Forelimb muscle (tissue), 1 donor: Measurements from ENCODE around the gene MESD. TPM values are rescaled to one million over a fixed set of nuclear protein-coding genes. Genes with fewer than 3 reads are reported as not detected.

Experiments used
- DNase-seq: peaks from one replicate; pipeline ENCODE4 v3.0.0-alpha.2; 2013; ENCODE audit warnings: low read depth
- polyA plus RNA-seq: library from polyadenylated mRNA; unstranded; fragments of 120-200 nt; gene quantifications from one replicate; pipeline ENCODE4 v1.2.1, GENCODE V29; 2013; ENCODE audit not compliant: insufficient read length

The MESD gene
- polyA plus RNA-seq, 1 donor, result 18.7 TPM

- DNase-seq, result no peak
Observed at GRCh38 chr15:81015621-81016488, 26.2 kb upstream of the MESD start.

- no peak for DNase-seq
Observed at GRCh38 chr15:81014446-81015093, 25.0 kb upstream of the MESD start.

- no peak for DNase-seq
Observed at GRCh38 chr15:81013396-81013929, 23.8 kb upstream of the MESD start.

GRCh38 chr15:81012588-81012987, 23.0 kb upstream of the MESD start:
- DNase-seq, result no peak

DNA sequence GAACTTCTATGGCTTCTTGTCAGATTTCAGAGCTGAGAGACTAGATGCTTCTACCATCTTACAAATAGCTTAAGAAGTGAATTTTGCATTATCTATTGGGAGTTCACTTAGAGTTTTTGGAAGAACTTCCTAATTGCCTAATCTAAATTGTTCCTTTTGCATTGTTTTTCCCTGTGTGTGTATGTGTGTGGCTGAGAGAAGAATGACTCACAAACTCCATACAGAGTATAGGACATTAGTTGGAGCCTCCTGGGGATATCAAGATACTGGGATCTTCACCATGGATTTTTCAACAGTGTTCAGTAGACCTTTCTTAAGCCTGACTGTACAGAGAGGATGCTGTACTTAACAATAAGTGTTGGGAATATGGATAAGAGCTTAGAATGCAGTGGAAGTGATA, 22.0 kb upstream of the MESD start:
- no peak for DNase-seq

GRCh38 chr15:81010086-81010485, 20.5 kb upstream of the MESD start:
- DNase-seq, result no peak

DNA sequence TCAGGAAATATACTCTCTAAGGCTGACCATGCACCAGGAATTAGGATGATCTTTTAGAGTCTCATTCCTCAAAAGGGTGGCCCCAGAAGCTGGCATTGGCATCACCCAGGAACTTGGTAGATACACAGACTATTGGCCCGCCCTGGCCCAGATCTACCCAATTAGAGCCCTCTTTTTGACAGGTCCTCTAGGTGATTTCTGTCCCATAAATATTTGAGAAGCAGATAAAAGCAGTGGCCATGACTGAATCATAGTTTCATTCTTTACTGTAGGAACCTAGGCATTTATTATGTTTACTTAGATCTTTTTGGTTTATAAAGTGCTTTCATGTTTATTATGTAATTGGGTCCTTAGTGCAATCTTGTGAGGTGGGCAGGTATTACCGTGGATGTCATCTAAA, 18.7 kb upstream of the MESD start:
- no peak for DNase-seq

- no peak for DNase-seq
Observed at GRCh38 chr15:81007428-81008064, 17.9 kb upstream of the MESD start.

DNA sequence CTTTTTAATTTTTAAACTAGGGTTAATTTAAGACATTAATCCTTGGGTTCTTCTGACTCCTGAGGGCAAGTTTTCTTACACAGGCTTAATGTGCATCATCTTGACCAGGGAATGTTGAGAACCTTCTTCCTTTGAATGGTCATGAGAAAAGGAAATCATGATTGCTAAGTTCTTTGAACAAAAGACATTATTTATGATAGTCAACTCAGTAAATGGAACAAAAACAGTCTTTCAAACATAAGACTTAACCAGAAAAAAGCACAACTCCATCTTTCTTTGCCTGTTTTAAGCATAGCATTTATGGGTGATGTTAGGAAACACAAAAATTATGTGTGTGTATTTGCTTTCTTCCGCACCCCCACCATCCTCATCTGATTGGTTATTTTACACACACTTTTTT, 16.5 kb upstream of the MESD start:
- no peak for DNase-seq

DNA sequence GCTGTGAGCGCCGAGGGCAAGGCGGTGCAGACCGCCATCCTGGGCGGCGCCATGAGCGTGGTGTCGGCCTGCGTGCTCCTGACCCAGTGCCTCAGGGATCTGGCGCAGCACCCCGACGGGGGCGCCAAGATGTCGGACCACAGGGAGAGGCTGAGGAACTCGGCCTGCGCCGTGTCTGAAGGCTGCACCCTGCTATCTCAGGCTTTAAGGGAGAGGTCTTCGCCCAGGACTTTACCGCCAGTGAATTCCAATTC, 13.4 kb upstream of the MESD start:
- DNase-seq, result no peak

DNA sequence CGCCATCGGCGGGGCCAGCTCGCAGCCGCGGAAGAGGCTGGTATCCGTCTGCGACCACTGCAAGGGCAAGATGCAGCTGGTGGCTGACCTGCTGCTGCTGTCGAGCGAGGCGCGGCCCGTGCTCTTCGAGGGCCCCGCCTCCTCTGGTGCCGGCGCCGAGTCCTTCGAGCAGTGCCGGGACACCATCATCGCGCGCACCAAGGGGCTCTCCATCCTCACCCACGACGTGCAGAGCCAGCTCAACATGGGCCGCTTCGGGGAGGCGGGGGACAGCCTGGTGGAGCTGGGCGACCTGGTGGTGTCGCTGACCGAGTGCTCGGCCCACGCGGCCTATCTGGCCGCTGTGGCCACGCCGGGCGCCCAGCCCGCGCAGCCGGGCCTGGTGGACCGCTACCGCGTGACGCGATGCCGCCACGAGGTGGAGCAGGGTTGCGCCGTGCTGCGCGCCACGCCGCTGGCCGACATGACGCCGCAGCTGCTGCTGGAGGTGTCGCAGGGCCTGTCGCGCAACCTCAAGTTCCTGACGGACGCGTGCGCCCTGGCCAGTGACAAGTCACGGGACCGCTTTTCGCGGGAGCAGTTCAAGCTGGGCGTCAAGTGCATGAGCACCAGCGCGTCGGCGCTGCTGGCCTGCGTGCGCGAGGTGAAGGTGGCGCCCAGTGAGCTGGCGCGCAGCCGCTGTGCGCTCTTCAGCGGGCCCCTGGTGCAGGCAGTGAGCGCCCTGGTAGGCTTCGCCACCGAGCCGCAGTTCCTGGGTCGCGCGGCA, 12.9 kb upstream of the MESD start:
- DNase-seq, result no peak

DNA sequence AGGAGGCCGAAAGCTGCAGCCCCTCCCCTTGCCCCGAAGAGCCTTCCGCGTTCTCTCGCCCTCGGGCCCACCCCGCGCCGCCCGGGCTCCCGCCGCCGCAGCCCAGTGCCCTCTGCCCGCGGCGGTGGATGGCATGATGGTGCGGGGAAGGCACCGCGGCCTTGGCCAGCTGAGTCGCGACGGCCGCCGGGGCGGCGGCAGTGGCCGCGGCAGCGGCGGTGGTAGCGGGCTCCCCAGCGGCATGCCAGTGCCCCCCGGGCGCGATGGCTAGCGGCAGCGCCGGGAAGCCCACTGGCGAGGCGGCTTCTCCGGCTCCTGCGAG, 12.4 kb upstream of the MESD start:
- no peak for DNase-seq

DNA sequence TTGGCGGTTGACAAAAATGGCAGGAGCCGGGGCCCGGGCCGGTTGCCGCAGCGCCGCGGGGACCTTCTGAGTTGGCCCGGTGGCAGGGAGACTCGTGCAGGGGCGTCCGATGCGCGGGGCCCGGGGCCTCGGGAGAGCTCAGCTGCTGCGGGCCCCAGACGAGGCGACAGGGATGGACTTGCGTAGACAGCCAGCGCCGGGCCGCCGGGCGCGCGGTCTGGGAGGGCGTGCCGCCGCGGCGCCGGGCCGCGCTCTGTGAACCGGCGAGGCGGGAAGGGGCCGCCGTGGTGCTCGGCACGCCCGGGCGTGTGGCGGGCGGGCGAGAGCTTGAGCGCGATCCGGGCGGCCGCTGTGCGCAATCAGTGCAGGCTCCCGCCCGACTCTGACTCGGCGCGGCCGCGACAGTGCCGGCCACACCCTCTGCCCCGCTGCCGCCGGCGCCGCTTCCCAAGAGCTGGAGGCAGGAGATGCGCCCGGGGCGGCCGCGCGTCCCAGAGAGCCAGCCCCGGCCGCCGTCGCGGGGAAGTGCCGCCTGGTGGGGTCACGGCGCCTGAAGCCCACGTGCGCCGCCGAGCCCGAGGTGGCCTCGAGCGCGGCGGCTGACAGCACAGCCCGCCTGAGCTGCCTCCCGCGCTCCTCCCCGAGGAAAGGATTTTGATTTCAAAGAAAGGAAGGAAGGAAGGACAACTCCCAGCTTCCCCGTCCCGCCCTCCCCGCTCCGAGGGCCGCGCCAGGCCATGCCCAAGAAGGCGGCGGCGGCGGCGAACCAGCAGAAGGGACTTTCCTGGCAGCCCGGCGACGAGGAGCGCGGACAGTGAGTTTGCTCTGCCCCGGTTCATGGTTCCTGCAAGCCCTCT, 11.8 kb upstream of the MESD start:
- no peak for DNase-seq

GRCh38 chr15:81000624-81001151, 11.1 kb upstream of the MESD start, which contains the start of gene TLNRD1:
TSS of gene TLNRD1 (plus strand) at chr15:81000923. CDS start at chr15:81002272, 1,349 bp downstream.
- DNase-seq, result peak; percentile 81

GRCh38 chr15:81000144-81000623, 10.6 kb upstream of the MESD start:
- no peak for DNase-seq

DNA sequence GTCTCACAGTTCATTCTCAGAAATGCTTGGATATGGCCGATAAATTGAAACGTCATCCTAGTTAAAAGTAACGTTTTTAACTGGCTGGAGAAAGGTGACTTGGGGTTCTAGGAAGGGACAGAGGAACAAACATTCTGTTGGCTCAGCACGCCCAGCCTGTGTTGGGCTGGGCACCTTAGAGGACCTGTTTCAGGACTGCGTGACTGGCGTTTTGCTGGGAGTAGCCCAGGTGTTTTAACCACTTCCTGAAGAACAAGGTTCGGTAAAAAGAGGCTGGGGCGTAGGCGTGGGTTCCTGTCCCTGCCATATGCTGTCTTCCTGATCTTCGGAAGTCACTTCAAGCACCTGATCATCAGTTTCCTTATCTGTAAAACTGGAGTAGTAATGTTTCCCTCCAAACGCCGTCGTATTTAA, 10.0 kb upstream of the MESD start:
- no peak for DNase-seq

DNA sequence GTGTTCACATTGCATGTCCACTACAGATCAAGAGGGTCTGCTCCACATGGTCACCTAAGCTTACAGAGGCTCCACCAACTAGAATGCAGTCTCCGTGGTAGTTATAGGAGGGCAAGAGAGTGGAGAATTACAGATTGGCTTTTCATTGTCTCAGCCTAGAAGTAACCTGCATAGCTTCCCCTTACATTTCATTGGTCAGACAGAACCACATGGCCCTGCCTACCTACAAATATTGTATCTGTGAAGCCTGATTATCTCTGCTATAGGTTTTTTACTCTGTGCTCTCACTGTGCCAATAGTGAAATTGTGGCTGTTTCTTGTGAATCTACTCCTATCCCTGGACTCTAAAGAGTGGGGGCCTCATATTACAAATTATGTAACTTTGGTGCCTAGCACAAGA, 8.6 kb upstream of the MESD start:
- no peak for DNase-seq

DNA sequence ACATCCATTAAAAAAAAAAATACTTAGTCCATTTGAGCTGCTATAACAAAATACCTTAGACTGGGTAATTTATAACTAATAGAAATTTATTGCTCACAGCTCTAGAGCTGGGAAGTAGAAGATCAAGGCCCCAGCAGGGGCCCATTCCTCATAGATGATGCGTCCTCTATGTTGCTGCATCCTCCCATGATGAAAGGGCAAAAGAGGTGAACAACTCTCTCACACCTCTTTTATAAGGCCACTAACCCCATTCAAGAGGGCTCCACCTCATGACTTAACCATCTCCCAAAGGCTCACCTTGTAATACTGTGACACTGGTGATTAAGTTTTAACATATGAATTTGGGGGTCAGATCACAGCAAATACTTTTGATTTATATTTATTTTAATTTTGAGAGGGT, 8.1 kb upstream of the MESD start:
- DNase-seq, result no peak

DNA sequence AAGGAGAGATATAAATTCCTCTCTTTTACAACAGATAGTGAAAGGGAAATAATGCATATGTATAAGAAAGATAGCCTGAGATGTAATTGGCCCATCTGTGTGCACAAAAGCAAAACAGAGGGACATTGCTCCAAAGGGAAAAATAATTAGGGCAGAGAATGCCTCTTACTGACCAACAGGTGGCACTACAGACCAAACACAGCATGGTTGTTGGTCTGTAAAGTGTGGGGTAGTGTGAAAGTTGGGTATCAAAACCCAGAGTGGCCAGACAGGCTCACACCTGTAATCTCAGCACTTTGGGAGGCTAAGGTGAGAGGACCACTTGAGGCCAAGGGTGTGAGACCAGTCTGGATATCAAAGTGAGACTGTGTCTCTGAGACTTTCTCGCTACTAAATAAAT, 6.6 kb upstream of the MESD start:
- no peak for DNase-seq

DNA sequence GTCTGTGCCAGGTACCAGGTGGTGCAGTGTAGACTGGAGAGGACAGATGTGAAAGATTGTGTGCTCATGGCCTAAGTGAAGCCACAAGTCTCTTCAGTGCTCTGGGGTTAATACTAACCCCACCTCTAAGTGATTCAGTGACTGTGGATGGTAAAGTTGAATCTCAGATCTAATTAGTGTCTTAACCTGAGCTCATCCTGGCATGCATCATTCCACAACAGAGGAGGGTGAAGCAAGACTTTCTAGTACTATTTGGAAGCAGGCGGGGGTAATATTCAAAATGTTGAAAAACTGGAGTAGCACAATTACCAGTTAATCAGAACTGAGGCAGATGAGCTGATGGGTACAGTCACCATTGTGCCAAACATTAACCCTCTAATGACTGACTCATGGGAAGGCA, 2.8 kb upstream of the MESD start:
- no peak for DNase-seq

DNA sequence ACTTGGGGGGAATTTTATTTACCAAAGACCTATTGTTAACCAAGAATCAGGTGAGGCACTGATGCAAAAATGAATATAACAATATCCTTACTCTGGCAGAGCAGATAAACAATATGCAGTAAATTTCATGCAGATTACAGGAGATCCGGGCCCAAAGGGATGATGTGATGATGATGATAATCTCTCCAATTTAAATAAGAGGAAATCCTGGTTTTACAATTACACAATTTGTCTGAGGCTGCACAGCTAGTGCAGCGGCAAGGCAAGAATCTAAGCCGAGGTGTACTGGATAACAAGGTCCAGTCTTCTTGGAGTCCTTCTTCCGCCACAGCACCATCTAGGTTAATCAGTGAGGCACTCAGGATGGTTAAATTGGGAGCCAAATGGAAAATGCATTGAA, 2.4 kb upstream of the MESD start:
- no peak for DNase-seq
